HL-60 (cell line): ENCODE measurements around the gene SLC22A7.

ENCODE experiments used
- DNase-seq, 2 experiments: peaks; one replicate each; pipeline ENCODE4 v3.0.0-alpha.2; 2010 to 2020; ENCODE audit warnings: low read depth in 1 of 2, low spot score in 1 of 2
- H3K27ac ChIP-seq: fragments of 250-450 bp; sonication (Bioruptor Pico); replicated peaks from 2 replicates; pipeline ENCODE4 v1.5.1; 2020; ENCODE audit warnings: mild to moderate bottlenecking, moderate library complexity
- H3K27me3 ChIP-seq: fragments of 250-450 bp; sonication (Bioruptor Pico); 2 replicates; pipeline ENCODE4 v1.5.1; 2021; ENCODE audit warnings: mild to moderate bottlenecking, moderate library complexity; ENCODE audit not compliant: insufficient read depth, poor library complexity, severe bottlenecking
- H3K4me3 ChIP-seq: replicated peaks from 2 replicates; pipeline ENCODE4 v1.5.1; 2011; ENCODE audit warnings: mild to moderate bottlenecking, control low read depth, low read length; ENCODE audit not compliant: insufficient read depth
- CTCF ChIP-seq: IDR thresholded peaks from one replicate; pipeline ENCODE4 v1.5.1; 2011; ENCODE audit warnings: low read length, control low read depth, inconsistent platforms; ENCODE audit not compliant: insufficient read depth
- GABPA ChIP-seq: IDR thresholded peaks from 2 replicates; pipeline ENCODE4 v1.6.1; 2012; ENCODE audit warnings: low read depth
- POLR2AphosphoS5 ChIP-seq: IDR thresholded peaks from 2 replicates; pipeline ENCODE4 v1.6.1; 2012; ENCODE audit warnings: low read depth
- SPI1 ChIP-seq: IDR thresholded peaks from 2 replicates; pipeline ENCODE4 v1.6.1; 2012; ENCODE audit warnings: low read depth, mild to moderate bottlenecking, borderline replicate concordance
- TF ChIP-seq, protein P1 (sequence below): IDR thresholded peaks from 2 replicates; pipeline ENCODE4 v1.6.1; 2012; ENCODE audit warnings: low read depth; ENCODE audit not compliant: insufficient replicate concordance

SLC22A7 gene

DNA sequence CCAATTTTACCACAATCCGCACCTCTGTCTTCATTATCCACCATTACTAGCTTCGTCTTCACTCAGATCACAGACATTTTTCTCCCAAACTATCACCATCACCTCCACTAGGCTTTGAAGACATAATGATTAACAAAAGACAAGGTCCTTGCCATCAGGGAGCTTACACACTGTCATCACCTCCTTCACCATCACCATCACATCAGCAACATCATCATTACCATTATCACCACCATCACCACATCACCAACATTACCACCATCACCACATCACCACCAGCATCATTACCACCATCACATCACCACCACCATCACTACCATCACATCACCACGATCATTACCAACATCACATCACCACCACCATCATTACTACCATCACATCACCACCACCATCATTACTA, 4.4 kb upstream of the SLC22A7 start:
- Histone ChIP-seq H3K27me3 (peaks cover 6% of the 10 kb centered on the region), H3K27ac (no peak overlapping the region), H3K4me3 (no peak overlapping the region)
- no peak for DNase-seq
- TF ChIP-seq SPI1 (no peak), POLR2AphosphoS5 (no peak), CTCF (no peak), GABPA (no peak)
- TF ChIP-seq, protein P1, sequence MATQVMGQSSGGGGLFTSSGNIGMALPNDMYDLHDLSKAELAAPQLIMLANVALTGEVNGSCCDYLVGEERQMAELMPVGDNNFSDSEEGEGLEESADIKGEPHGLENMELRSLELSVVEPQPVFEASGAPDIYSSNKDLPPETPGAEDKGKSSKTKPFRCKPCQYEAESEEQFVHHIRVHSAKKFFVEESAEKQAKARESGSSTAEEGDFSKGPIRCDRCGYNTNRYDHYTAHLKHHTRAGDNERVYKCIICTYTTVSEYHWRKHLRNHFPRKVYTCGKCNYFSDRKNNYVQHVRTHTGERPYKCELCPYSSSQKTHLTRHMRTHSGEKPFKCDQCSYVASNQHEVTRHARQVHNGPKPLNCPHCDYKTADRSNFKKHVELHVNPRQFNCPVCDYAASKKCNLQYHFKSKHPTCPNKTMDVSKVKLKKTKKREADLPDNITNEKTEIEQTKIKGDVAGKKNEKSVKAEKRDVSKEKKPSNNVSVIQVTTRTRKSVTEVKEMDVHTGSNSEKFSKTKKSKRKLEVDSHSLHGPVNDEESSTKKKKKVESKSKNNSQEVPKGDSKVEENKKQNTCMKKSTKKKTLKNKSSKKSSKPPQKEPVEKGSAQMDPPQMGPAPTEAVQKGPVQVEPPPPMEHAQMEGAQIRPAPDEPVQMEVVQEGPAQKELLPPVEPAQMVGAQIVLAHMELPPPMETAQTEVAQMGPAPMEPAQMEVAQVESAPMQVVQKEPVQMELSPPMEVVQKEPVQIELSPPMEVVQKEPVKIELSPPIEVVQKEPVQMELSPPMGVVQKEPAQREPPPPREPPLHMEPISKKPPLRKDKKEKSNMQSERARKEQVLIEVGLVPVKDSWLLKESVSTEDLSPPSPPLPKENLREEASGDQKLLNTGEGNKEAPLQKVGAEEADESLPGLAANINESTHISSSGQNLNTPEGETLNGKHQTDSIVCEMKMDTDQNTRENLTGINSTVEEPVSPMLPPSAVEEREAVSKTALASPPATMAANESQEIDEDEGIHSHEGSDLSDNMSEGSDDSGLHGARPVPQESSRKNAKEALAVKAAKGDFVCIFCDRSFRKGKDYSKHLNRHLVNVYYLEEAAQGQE = no peak

DNA sequence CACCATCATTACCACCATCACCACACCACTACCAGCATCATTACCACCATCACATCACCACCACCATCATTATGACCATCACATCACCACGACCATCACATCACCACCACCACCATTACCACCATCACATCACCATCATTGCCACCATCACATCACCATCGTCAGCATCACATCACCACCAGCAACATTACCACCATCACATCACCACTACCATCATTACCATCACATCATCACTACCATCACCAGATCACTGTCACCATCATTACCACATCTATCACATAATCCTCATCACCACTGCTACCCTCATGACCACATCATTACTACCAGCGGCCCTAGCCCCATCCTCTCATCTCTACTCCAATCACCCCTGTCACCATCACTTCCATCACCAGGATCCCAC, 3.5 kb upstream of the SLC22A7 start:
- H3K27ac ChIP-seq = no peak overlapping the region
- H3K27me3 ChIP-seq = peaks cover 9% of the 10 kb centered on the region
- H3K4me3 ChIP-seq = no peak overlapping the region
- TF ChIP-seq, protein P1 = no peak
- no peak for TF ChIP-seq POLR2AphosphoS5
- TF ChIP-seq CTCF = no peak
- no peak for TF ChIP-seq GABPA
- TF ChIP-seq SPI1 = no peak
- DNase-seq = no peak

- TF ChIP-seq CTCF = no peak
- DNase-seq = no peak
- H3K4me3 ChIP-seq = no peak overlapping the region
- no peak overlapping the region for H3K27ac ChIP-seq
- H3K27me3 ChIP-seq = peaks cover 10% of the 10 kb centered on the region
These were observed 2.6 kb upstream of the SLC22A7 start for GRCh38 chr6:43295456-43295855.

- peaks cover 10% of the 10 kb centered on the region for H3K27me3 ChIP-seq
- no peak overlapping the region for H3K27ac ChIP-seq
- TF ChIP-seq CTCF (no peak), SPI1 (no peak), POLR2AphosphoS5 (no peak), GABPA (no peak)
- TF ChIP-seq, protein P1 = no peak
- DNase-seq = no peak
- H3K4me3 ChIP-seq = no peak overlapping the region
These were observed 1.1 kb upstream of the SLC22A7 start for GRCh38 chr6:43296780-43297497.
